ENCODE results near the gene SLC5A7.

DNA sequence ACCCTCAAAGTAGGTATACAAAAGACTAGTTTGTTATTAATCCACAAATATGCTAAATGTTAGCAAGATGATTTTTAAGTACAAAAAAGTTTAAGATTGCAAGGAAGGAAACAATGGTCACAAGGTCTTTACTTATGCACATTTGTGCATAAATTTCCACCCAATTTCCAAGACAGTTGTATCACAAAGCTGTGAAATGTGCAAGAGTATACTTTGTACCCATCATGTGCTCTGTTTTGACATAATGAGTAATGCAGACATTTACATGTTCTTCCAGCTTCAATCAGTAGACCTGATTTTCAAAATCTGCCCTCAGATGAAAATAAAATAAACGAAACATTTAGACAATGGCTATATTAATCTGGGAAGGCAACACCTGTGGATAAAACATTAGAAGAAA lies 27.0 kb downstream of the SLC5A7 start:
- TF ChIP-seq U2AF1 (optimal IDR thresholded peaks at IDR 0.05; ENCODE audit: low read depth, low read length) (no peak), TEAD2 (CRISPR knock-in tag; IDR thresholded peaks at IDR 0.05) (no peak), MEF2D (CRISPR knock-in tag; IDR thresholded peaks at IDR 0.05) (no peak), ZNF160 (CRISPR knock-in tag; IDR thresholded peaks at IDR 0.05) (no peak), REPIN1 (CRISPR knock-in tag; IDR thresholded peaks at IDR 0.05; ENCODE audit: borderline replicate concordance, low read depth) (no peak), KAT8 (CRISPR knock-in tag; IDR thresholded peaks at IDR 0.05) (no peak), PHF8 (CRISPR knock-in tag; IDR thresholded peaks at IDR 0.05) (no peak), EP300 (IDR thresholded peaks at IDR 0.05; ENCODE audit: low read depth in 2 of 2, low read length in 2 of 2) (no peak), EP300 (CRISPR knock-in tag; IDR thresholded peaks at IDR 0.05; ENCODE audit: borderline replicate concordance) (no peak), ZNF766 (CRISPR knock-in tag; IDR thresholded peaks at IDR 0.05; ENCODE audit: borderline replicate concordance) (no peak), KLF9 (CRISPR knock-in tag; IDR thresholded peaks at IDR 0.05; ENCODE audit: low read depth) (no peak), POLR2AphosphoS2 (IDR thresholded peaks at IDR 0.05; ENCODE audit: low read depth, low read length) (no peak), ZNF282 (IDR thresholded peaks at IDR 0.05; ENCODE audit: partially characterized antibody) (no peak)
- TF ChIP-seq, protein P1, sequence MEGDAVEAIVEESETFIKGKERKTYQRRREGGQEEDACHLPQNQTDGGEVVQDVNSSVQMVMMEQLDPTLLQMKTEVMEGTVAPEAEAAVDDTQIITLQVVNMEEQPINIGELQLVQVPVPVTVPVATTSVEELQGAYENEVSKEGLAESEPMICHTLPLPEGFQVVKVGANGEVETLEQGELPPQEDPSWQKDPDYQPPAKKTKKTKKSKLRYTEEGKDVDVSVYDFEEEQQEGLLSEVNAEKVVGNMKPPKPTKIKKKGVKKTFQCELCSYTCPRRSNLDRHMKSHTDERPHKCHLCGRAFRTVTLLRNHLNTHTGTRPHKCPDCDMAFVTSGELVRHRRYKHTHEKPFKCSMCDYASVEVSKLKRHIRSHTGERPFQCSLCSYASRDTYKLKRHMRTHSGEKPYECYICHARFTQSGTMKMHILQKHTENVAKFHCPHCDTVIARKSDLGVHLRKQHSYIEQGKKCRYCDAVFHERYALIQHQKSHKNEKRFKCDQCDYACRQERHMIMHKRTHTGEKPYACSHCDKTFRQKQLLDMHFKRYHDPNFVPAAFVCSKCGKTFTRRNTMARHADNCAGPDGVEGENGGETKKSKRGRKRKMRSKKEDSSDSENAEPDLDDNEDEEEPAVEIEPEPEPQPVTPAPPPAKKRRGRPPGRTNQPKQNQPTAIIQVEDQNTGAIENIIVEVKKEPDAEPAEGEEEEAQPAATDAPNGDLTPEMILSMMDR (CRISPR knock-in tag; IDR thresholded peaks at IDR 0.05) = no peak
